ENCODE data around the gene RUNX3. TPM values are rescaled to one million over a fixed set of nuclear protein-coding genes. Genes with fewer than 3 reads are reported as not detected.

The RUNX3 gene
- total RNA-seq, 4 donors from 2014 or later, result 0.26 to 1.7 (median 1.6) TPM; not detected in 1

DNA sequence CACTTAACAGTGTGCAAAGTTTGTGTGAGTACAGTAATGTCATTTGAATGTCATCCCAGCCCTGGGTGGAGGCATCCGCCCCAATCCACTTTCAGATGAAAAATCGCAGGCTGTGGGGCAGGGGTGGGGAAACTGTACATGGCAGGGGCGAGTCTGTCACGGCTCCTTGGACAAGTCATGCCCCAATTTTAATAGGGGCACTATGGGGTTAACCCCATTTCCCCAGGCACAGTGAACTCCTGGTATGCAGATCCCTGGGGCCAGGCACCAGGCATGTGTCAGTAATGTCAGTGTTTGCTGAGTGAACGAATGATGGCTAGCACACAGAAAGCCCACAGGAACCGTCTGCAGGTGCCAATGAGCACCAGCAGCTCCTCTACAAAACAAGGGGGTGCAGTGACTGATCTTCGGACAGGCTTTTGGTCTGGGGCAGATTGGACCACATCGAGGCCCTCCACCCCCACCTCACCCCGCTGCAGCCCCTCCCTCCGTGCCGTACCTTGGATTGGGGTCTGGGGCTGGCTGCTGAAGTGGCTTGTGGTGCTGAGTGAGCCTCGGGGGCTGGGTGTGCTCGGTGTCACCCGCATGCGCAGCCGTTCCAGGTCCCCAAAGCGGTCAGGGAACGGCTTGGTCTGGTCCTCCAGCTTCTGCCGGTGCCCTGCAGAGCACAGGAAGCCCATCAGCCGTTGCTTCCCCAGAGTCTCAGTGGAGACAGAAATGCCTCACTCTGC lies 23.2 kb downstream of the RUNX3 start:
- Histone ChIP-seq H3K27me3 (no peaks in the 10 kb centered on the region), H3K4me1 (no peaks in the 10 kb centered on the region), H3K4me3 (no peak overlapping the region), H3K27ac (no peak overlapping the region), H3K9me3 (no peaks in the 10 kb centered on the region), H3K36me3 (no peaks in the 10 kb centered on the region)
- no peak for DNase-seq
- TF ChIP-seq POLR2A (IDR thresholded peaks at IDR 0.05), result no peak
- TF ChIP-seq, protein P1, sequence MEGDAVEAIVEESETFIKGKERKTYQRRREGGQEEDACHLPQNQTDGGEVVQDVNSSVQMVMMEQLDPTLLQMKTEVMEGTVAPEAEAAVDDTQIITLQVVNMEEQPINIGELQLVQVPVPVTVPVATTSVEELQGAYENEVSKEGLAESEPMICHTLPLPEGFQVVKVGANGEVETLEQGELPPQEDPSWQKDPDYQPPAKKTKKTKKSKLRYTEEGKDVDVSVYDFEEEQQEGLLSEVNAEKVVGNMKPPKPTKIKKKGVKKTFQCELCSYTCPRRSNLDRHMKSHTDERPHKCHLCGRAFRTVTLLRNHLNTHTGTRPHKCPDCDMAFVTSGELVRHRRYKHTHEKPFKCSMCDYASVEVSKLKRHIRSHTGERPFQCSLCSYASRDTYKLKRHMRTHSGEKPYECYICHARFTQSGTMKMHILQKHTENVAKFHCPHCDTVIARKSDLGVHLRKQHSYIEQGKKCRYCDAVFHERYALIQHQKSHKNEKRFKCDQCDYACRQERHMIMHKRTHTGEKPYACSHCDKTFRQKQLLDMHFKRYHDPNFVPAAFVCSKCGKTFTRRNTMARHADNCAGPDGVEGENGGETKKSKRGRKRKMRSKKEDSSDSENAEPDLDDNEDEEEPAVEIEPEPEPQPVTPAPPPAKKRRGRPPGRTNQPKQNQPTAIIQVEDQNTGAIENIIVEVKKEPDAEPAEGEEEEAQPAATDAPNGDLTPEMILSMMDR (IDR thresholded peaks at IDR 0.05), result no peak
- intact Hi-C loops (cut with DNase I; ENCODE audit: low total_unique reads), result no loop called here

DNA sequence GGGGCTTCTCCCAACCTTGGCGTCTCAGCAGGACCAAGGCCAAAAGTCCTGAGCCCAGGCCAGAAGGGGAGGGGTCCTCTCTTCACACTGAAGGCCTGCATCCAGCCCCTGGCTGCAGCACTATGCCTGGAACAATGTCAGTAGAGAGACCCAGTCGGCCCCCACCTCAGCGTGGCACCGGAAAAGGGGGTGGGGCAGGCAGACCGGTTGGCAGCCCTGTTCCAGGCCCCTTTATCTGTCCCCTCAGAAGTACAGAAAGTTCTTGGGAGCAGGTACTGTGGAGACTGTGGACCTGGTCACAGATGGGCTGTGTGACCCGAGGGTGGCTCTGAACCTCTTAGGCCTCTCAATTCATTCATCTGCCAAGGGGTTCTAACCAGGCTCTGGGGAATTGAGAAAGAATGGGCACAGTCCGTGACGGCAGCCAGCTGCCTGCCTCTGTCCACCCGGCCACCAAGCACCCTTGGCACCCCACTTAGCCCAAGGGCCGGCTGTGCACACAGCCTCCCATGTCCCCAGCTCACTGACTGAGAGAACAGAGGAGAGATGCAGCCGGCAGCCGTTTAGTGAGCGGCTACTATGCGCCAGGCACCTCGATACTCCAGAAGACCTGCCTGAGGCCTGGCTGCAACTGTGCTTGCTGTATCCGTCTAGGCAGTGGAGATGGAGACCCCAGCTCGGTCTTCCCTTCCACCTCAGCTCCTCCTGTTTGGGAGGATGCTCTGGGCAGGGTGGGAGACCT lies 23.9 kb downstream of the RUNX3 start:
- no peak overlapping the region for H3K27ac ChIP-seq
- TF ChIP-seq, protein P1 (IDR thresholded peaks at IDR 0.05), result no peak
- TF ChIP-seq POLR2A (IDR thresholded peaks at IDR 0.05), result no peak
- no peaks in the 10 kb centered on the region for H3K36me3 ChIP-seq
- H3K4me1 ChIP-seq, result no peaks in the 10 kb centered on the region
- intact Hi-C loops (cut with DNase I; ENCODE audit: low total_unique reads), result no loop called here
- peak in 1 of 2 donors; percentile 6 for DNase-seq
- H3K9me3 ChIP-seq, result no peaks in the 10 kb centered on the region
- no peak overlapping the region for H3K4me3 ChIP-seq
- H3K27me3 ChIP-seq, result no peaks in the 10 kb centered on the region

DNA sequence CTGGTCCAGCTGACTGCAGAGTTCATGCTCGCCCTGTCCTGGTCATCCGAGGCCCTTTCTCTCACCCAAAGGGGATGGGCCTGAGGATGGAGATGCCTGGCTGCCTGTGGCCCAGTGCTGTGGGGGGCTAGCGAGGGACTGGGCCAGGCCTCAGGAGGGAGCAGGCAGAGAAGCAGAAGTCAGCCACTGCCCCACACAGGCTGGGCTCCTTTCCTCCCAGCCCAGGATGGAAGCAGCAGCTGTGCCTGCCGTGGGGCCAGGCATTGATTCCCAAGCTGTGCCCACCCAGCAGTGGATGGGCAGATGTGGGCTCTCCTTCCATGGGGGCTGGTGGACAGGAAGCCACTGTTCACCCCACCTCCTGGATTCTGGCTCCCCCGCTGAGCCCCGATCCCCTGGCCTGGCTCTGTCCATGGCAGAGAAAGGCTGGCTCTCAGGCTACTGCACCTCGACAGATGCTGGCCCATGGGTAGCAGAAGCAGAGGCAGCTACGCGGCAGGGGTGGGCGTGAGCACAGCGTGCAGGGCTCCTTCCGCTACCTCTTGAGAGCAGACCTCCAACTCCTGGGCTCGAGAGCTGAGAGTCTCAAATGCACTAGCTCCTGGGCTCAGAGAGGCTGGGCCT lies 24.6 kb downstream of the RUNX3 start:
- Histone ChIP-seq H3K4me3 (no peak overlapping the region), H3K9me3 (no peaks in the 10 kb centered on the region), H3K4me1 (no peaks in the 10 kb centered on the region), H3K27me3 (no peaks in the 10 kb centered on the region), H3K36me3 (no peaks in the 10 kb centered on the region), H3K27ac (no peak overlapping the region)
- TF ChIP-seq, protein P1 (IDR thresholded peaks at IDR 0.05), result no peak
- no peak for TF ChIP-seq POLR2A (IDR thresholded peaks at IDR 0.05)
- intact Hi-C loops (cut with DNase I; ENCODE audit: low total_unique reads), result no loop called here
- peak in 1 of 2 donors; percentile 8 for DNase-seq

DNA sequence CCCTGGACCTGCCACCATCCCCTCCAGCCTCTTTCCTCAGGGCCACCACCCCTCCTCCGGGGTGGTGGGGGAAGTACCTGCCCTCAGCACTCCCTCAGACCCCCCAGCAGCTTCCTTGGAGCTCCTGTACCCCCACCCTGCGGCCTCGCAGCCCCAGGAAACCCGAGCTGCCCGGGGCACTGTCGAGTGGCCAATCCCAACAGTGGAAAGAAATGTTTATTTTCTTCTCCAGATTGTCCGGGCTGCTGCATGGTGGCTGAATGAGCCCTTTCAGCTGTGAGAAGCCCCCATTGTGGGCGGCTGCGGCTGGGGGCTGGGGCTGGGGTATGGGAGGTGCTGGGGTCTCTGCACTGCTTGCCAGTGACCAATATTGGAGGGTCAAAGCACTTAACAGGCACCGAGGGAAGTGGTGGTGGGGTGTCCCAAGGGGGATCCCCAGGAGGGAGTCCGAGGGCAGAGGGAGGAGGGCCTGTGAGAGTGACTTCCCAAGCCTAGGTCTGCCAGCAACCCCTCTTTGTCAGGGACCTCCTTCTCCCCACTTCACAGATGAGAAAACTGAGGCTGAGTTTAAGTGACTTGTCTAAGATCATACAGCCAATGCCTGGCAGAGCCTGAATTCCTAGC lies 25.2 kb downstream of the RUNX3 start:
- Histone ChIP-seq H3K9me3 (no peaks in the 10 kb centered on the region), H3K36me3 (no peaks in the 10 kb centered on the region), H3K4me1 (no peaks in the 10 kb centered on the region), H3K4me3 (no peak overlapping the region), H3K27ac (no peak overlapping the region), H3K27me3 (no peaks in the 10 kb centered on the region)
- intact Hi-C loops (cut with DNase I; ENCODE audit: low total_unique reads), result no loop called here
- TF ChIP-seq POLR2A (IDR thresholded peaks at IDR 0.05), result no peak
- TF ChIP-seq, protein P1 (IDR thresholded peaks at IDR 0.05), result no peak
- DNase-seq, result peak in 1 of 2 donors; percentile 5

Data from uterus (tissue), 4 donors.